H9 (cell line): ENCODE data around the gene MTOR. TPM values are rescaled to one million over a fixed set of nuclear protein-coding genes. Genes with fewer than 3 reads are reported as not detected.

Source experiments
- DNase-seq: peaks from one replicate; pipeline ENCODE4 v3.0.0-alpha.2; 2017
- H2AFZ ChIP-seq: one replicate; pipeline ENCODE4 v1.6.1; 2013; ENCODE audit warnings: mild to moderate bottlenecking, low read length, control low read depth, moderate library complexity
- H2AK5ac ChIP-seq: 2 replicates; pipeline ENCODE4 v1.6.1; 2013; ENCODE audit warnings: low read length, control low read depth, mixed read lengths; ENCODE audit not compliant: insufficient read length
- H2BK120ac ChIP-seq: one replicate; pipeline ENCODE4 v1.6.1; 2013; ENCODE audit warnings: low read depth, mild to moderate bottlenecking, low read length, control low read depth, inconsistent platforms; ENCODE audit not compliant: poor library complexity, severe bottlenecking
- H2BK12ac ChIP-seq: 2 replicates; pipeline ENCODE4 v1.6.1; 2013; ENCODE audit warnings: low read length, control low read depth, mixed read lengths, low read depth; ENCODE audit not compliant: insufficient read length
- H2BK15ac ChIP-seq: 2 replicates; pipeline ENCODE4 v1.6.1; 2013; ENCODE audit warnings: low read depth, low read length, control low read depth
- H2BK20ac ChIP-seq: one replicate; pipeline ENCODE4 v1.6.1; 2013; ENCODE audit warnings: low read depth, mild to moderate bottlenecking, low read length, control low read depth, inconsistent platforms; ENCODE audit not compliant: poor library complexity, severe bottlenecking
- H2BK5ac ChIP-seq: 2 replicates; pipeline ENCODE4 v1.6.1; 2013; ENCODE audit warnings: low read length, control low read depth, mixed read lengths; ENCODE audit not compliant: insufficient read length
- H3K14ac ChIP-seq: 2 replicates; pipeline ENCODE4 v1.6.1; 2013; ENCODE audit warnings: low read length, control low read depth; ENCODE audit not compliant: insufficient read depth
- H3K18ac ChIP-seq: 2 replicates; pipeline ENCODE4 v1.6.1; 2013; ENCODE audit warnings: low read depth, mild to moderate bottlenecking, mixed read lengths, low read length, control low read depth; ENCODE audit not compliant: insufficient read length
- H3K23ac ChIP-seq: 2 replicates; pipeline ENCODE4 v1.6.1; 2013; ENCODE audit warnings: low read length, control low read depth, mixed read lengths, low read depth; ENCODE audit not compliant: insufficient read length
- H3K23me2 ChIP-seq: 2 replicates; pipeline ENCODE4 v1.6.1; 2013; ENCODE audit warnings: low read depth, mild to moderate bottlenecking, mixed read lengths, low read length, control low read depth; ENCODE audit not compliant: insufficient read length, poor library complexity, severe bottlenecking
- H3K27ac ChIP-seq: 2 replicates; pipeline ENCODE4 v1.5.1; 2013; ENCODE audit warnings: low read length, control low read depth, mixed read lengths, low read depth; ENCODE audit not compliant: insufficient read length
- H3K27me3 ChIP-seq: 2 replicates; pipeline ENCODE4 v1.6.1; 2013; ENCODE audit warnings: low read length, control low read depth, inconsistent platforms; ENCODE audit not compliant: insufficient read depth
- H3K4ac ChIP-seq: 2 replicates; pipeline ENCODE4 v1.6.1; 2013; ENCODE audit warnings: low read depth, mild to moderate bottlenecking, control low read depth, inconsistent platforms, low read length, moderate library complexity
- H3K4me1 ChIP-seq: 2 replicates; pipeline ENCODE4 v1.6.1; 2013; ENCODE audit warnings: low read length, control low read depth, inconsistent platforms; ENCODE audit not compliant: insufficient read depth
- H3K4me2 ChIP-seq: 2 replicates; pipeline ENCODE4 v1.6.1; 2013; ENCODE audit warnings: low read length, control low read depth, mixed read lengths; ENCODE audit not compliant: insufficient read length, insufficient read depth
- H3K56ac ChIP-seq: 2 replicates; pipeline ENCODE4 v1.6.1; 2013; ENCODE audit warnings: low read depth, mild to moderate bottlenecking, mixed read lengths, low read length, control low read depth; ENCODE audit not compliant: insufficient read length
- H3K79me1 ChIP-seq: 2 replicates; pipeline ENCODE4 v1.6.1; 2013; ENCODE audit warnings: low read depth, mild to moderate bottlenecking, moderate library complexity, low read length, control low read depth, inconsistent platforms; ENCODE audit not compliant: insufficient read depth, poor library complexity, severe bottlenecking
- H3K79me2 ChIP-seq: 2 replicates; pipeline ENCODE4 v1.6.1; 2013; ENCODE audit warnings: low read length, control low read depth, inconsistent platforms; ENCODE audit not compliant: insufficient read depth
- H3K9ac ChIP-seq: 2 replicates; pipeline ENCODE4 v1.6.1; 2013; ENCODE audit warnings: low read length, control low read depth, mixed read lengths; ENCODE audit not compliant: insufficient read length; ENCODE audit errors: extremely low read depth
- H3K9me3 ChIP-seq: one replicate; pipeline ENCODE4 v1.6.1; 2013; ENCODE audit warnings: low read depth, low read length, inconsistent platforms; ENCODE audit not compliant: control insufficient read depth
- H3T11ph ChIP-seq: one replicate; pipeline ENCODE4 v1.6.1; 2013; ENCODE audit warnings: mild to moderate bottlenecking, low read length, control low read depth, inconsistent platforms
- H4K20me1 ChIP-seq: one replicate; pipeline ENCODE4 v1.6.1; 2013; ENCODE audit not compliant: control insufficient read depth, insufficient read length, insufficient read depth
- H4K5ac ChIP-seq: 2 replicates; pipeline ENCODE4 v1.6.1; 2013; ENCODE audit warnings: low read depth, mild to moderate bottlenecking, mixed read lengths, low read length, control low read depth; ENCODE audit not compliant: insufficient read length
- H4K8ac ChIP-seq: replicated peaks from 2 replicates; pipeline ENCODE4 v1.6.1; 2013; ENCODE audit warnings: low read length, control low read depth, mixed read lengths, low read depth; ENCODE audit not compliant: insufficient read length
- H4K91ac ChIP-seq: 2 replicates; pipeline ENCODE4 v1.6.1; 2013; ENCODE audit warnings: low read depth, mild to moderate bottlenecking, moderate library complexity, mixed read lengths, low read length, control low read depth; ENCODE audit not compliant: insufficient read length
- H3K27ac Mint-ChIP-seq, 3 experiments: 2 replicates in 2 of 3; 3 replicates in 1 of 3; pipeline ENCODE4 v1.8.0; 2020 to 2021; ENCODE audit warnings: mixed read lengths in 3 of 3, mild to moderate bottlenecking in 1 of 3, moderate library complexity in 1 of 3
- H3K27me3 Mint-ChIP-seq: 2 replicates; pipeline ENCODE4 v1.8.0; 2021; ENCODE audit warnings: low read depth, mild to moderate bottlenecking, moderate library complexity, mixed read lengths
- H3K36me3 Mint-ChIP-seq, 3 experiments: 2 replicates in 2 of 3; 3 replicates in 1 of 3; pipeline ENCODE4 v1.8.0; 2020 to 2021; ENCODE audit warnings: low read depth in 3 of 3, mixed read lengths in 3 of 3; ENCODE audit not compliant: insufficient read depth in 1 of 3
- H3K4me1 Mint-ChIP-seq, 2 experiments: 2 replicates each; pipeline ENCODE4 v1.8.0; 2020; ENCODE audit warnings: mixed read lengths in 2 of 2
- H3K4me3 Mint-ChIP-seq, 2 experiments: 2 replicates in 1 of 2; 3 replicates in 1 of 2; pipeline ENCODE4 v1.8.0; 2020 to 2021; ENCODE audit warnings: mild to moderate bottlenecking in 2 of 2, mixed read lengths in 2 of 2, moderate library complexity in 1 of 2
- H3K9me3 Mint-ChIP-seq, 2 experiments: 2 replicates in 1 of 2; 3 replicates in 1 of 2; pipeline ENCODE4 v1.8.0; 2020; ENCODE audit warnings: mild to moderate bottlenecking in 2 of 2, mixed read lengths in 2 of 2, moderate library complexity in 1 of 2
- CTCF ChIP-seq: fragments of 200-600 bp; sonication (generic); conservative IDR thresholded peaks from 3 replicates; pipeline ENCODE4 v1.8.0; 2021; ENCODE audit warnings: antibody characterized with exemption, mild to moderate bottlenecking
- WGBS: extraction: QIAGEN DNeasy Blood & Tissue Kit; methylation state at CpG from one replicate; pipeline ENCODE4 v1.1.7; 2013; ENCODE audit warnings: missing lambda C conversion rate, low lambda C conversion rate, mixed read lengths; ENCODE audit not compliant: insufficient read length; ENCODE audit errors: extremely low coverage; 5-methylcytosine and 5-hydroxymethylcytosine counted together
- total RNA-seq: library from RNA; stranded (reverse); gene quantifications from 2 replicates; pipeline ENCODE4 v1.2.1, GENCODE V29; 2021

MTOR gene
- total RNA-seq, 1 experiment from 2014 or later: 67.5 TPM

- H3K27me3 ChIP-seq: no peaks in the 10 kb centered on the region
- H4K20me1 ChIP-seq: no peaks in the 10 kb centered on the region
- no peak overlapping the region for H3K27ac ChIP-seq
- H4K5ac ChIP-seq: no peak overlapping the region
- Mint-ChIP-seq H3K36me3 (peaks cover 50 to 84% (median 67%) of the 10 kb centered on the region in 3 experiments), H3K4me3 (no peak overlapping the region), H3K4me1 (peaks cover 0 to 2% of the 10 kb centered on the region in 2 experiments; a peak in 1 of 4 replicates), H3K9me3 (peaks cover 6 to 7% of the 10 kb centered on the region in 2 experiments; a peak in 4 of 5 replicates), H3K27ac (no peak overlapping the region), H3K27me3 (no peaks in the 10 kb centered on the region)
- no peak overlapping the region for H3K4ac ChIP-seq
- H3K4me1 ChIP-seq: no peaks in the 10 kb centered on the region
- TF ChIP-seq CTCF: no peak
- H3T11ph ChIP-seq: no peak overlapping the region
- no peak overlapping the region for H2BK20ac ChIP-seq
- H2AFZ ChIP-seq: no peak overlapping the region
- no peak for DNase-seq
- no peak overlapping the region for H2BK15ac ChIP-seq
- H2BK5ac ChIP-seq: no peak overlapping the region
- no peaks in the 10 kb centered on the region for H3K23me2 ChIP-seq
- H3K9ac ChIP-seq: no peak overlapping the region
- H3K79me1 ChIP-seq: no peaks in the 10 kb centered on the region
- no peak overlapping the region for H2AK5ac ChIP-seq
- H3K9me3 ChIP-seq: no peaks in the 10 kb centered on the region
- no peak overlapping the region for H2BK120ac ChIP-seq
- H4K8ac ChIP-seq: no peak overlapping the region
- H3K14ac ChIP-seq: no peak overlapping the region
- no peak overlapping the region for H2BK12ac ChIP-seq
- H3K23ac ChIP-seq: no peak overlapping the region
- H3K56ac ChIP-seq: no peak overlapping the region
- H4K91ac ChIP-seq: no peak overlapping the region
- WGBS: no CpG with 5 or more reads among the region's 8 CpGs
- no peak overlapping the region for H3K18ac ChIP-seq
- H3K4me2 ChIP-seq: no peak overlapping the region
- no peaks in the 10 kb centered on the region for H3K79me2 ChIP-seq
Measured at GRCh38 chr1:11252538-11252937, 9.8 kb downstream of the MTOR start.
